Spleen (tissue), 7 donors: ENCODE data around the gene KRTAP5-8.
"Not testable (repeated sequence)": the region's sequence is repeated elsewhere in the genome, so short reads cannot be mapped to it uniquely, and the experiment has no call there.

ENCODE experiments used
- CTCF ChIP-seq, 11 experiments: fragments of 200-600 bp in 7 of 11; fragments of 450-650 bp in 4 of 11; sonication (generic) in 4 of 11; IDR thresholded peaks in 8 of 11; conservative IDR thresholded peaks in 3 of 11; 1 replicate in 7 of 11; 2 replicates in 4 of 11; pipeline versions ENCODE4 v1.4.0 to v1.8.0; 2016 to 2021; ENCODE audit warnings: antibody characterized with exemption in 11 of 11, inconsistent platforms in 4 of 11, mild to moderate bottlenecking in 1 of 11
- POLR2A ChIP-seq, 3 donors: fragments of 450-650 bp; IDR thresholded peaks; one replicate each; pipeline ENCODE4 v1.5.1; 2017; ENCODE audit warnings: antibody characterized with exemption in 3 of 3, mild to moderate bottlenecking in 1 of 3
- donor health status: DM: no; HTN: no; CAD: no; lungs with moderate emphysema.
- donor health status: DM: no; HTN: no; CAD: no.
- donor health status: DM: no; HTN: no; CAD: no.

- TF ChIP-seq POLR2A (IDR thresholded peaks at IDR 0.05); CTCF (IDR thresholded peaks at IDR 0.05 in 8 of 11, conservative IDR thresholded peaks at IDR 0.05 in 3 of 11): not testable (repeated sequence)
Observed at GRCh38 chr11:71534711-71535608, 2.9 kb upstream of the KRTAP5-8 start.
